ENCODE data around the gene NEDD4L. TPM values are rescaled to one million over a fixed set of nuclear protein-coding genes. Genes with fewer than 3 reads are reported as not detected.

Gene NEDD4L
- total and polyA plus RNA-seq, 4 donors: 10.2 to 20.3 (median 13.2) TPM

GRCh38 chr18:58382446-58382845 is 338.4 kb downstream of the NEDD4L start (continued):
- no peak for TF ChIP-seq ATF3 (IDR thresholded peaks at IDR 0.05)
- TF ChIP-seq HNF4A (conservative IDR thresholded peaks at IDR 0.05): no peak
- TF ChIP-seq, protein P1, sequence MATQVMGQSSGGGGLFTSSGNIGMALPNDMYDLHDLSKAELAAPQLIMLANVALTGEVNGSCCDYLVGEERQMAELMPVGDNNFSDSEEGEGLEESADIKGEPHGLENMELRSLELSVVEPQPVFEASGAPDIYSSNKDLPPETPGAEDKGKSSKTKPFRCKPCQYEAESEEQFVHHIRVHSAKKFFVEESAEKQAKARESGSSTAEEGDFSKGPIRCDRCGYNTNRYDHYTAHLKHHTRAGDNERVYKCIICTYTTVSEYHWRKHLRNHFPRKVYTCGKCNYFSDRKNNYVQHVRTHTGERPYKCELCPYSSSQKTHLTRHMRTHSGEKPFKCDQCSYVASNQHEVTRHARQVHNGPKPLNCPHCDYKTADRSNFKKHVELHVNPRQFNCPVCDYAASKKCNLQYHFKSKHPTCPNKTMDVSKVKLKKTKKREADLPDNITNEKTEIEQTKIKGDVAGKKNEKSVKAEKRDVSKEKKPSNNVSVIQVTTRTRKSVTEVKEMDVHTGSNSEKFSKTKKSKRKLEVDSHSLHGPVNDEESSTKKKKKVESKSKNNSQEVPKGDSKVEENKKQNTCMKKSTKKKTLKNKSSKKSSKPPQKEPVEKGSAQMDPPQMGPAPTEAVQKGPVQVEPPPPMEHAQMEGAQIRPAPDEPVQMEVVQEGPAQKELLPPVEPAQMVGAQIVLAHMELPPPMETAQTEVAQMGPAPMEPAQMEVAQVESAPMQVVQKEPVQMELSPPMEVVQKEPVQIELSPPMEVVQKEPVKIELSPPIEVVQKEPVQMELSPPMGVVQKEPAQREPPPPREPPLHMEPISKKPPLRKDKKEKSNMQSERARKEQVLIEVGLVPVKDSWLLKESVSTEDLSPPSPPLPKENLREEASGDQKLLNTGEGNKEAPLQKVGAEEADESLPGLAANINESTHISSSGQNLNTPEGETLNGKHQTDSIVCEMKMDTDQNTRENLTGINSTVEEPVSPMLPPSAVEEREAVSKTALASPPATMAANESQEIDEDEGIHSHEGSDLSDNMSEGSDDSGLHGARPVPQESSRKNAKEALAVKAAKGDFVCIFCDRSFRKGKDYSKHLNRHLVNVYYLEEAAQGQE (IDR thresholded peaks at IDR 0.05): no peak
- no peak for TF ChIP-seq FOXA1 (IDR thresholded peaks at IDR 0.05)
- no peak for TF ChIP-seq RXRA (IDR thresholded peaks at IDR 0.05)
- no peak for TF ChIP-seq EGR1 (IDR thresholded peaks at IDR 0.05; ENCODE audit: low read depth in 2 of 2)

DNA sequence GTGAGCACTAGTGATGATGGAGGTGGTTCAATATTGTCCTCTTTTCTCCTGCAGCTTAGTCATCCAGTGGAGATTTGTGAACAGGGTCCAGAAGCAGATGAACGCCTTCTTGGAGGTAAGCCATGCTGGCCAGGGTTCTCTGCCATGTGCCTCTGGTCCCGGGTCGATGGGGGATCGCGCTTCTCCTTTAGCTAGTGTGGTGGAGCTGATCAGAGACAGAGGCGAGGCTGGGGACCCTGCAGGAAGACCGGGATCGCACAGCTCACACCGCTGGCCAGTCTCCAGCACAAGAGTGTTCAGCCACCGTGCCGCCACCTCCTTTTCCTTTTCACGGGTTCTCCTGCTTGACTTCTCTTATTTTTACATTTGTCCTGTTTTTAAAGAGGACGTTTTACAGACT is 341.4 kb downstream of the NEDD4L start:
- Histone ChIP-seq H3K4me3 (ENCODE audit: low read depth in 1 of 3, low read length in 3 of 3) (no peak overlapping the region), H3K4me1 (ENCODE audit: control insufficient read depth in 4 of 4, insufficient read depth in 4 of 4, low read length in 3 of 4) (no peaks in the 10 kb centered on the region), H3K9ac (ENCODE audit: low read depth in 1 of 2, low read length in 2 of 2) (no peak overlapping the region), H3K27me3 (ENCODE audit: control insufficient read depth in 4 of 4, insufficient read depth in 4 of 4, low read length in 3 of 4) (no peaks in the 10 kb centered on the region), H3K27ac (ENCODE audit: low read depth in 1 of 2, low read length in 2 of 2) (no peak overlapping the region), H3K9me3 (ENCODE audit: control insufficient read depth in 4 of 4, low read length in 3 of 4) (no peaks in the 10 kb centered on the region), H3K36me3 (ENCODE audit: control insufficient read depth in 4 of 4, insufficient read depth in 3 of 4, low read depth in 1 of 4, low read length in 3 of 4) (peaks cover 2 to 6% (median 3%) of the 10 kb centered on the region in 4 donors)
- TF ChIP-seq ZBTB33 (IDR thresholded peaks at IDR 0.05) (no peak), TAF1 (conservative IDR thresholded peaks at IDR 0.05) (no peak), HNF4A (conservative IDR thresholded peaks at IDR 0.05) (no peak), YY1 (IDR thresholded peaks at IDR 0.05) (no peak)
- DNase-seq (ENCODE audit: low spot score): no peak
- 97% methylated on average over 13 of the region's 13 CpGs for WGBS

DNA sequence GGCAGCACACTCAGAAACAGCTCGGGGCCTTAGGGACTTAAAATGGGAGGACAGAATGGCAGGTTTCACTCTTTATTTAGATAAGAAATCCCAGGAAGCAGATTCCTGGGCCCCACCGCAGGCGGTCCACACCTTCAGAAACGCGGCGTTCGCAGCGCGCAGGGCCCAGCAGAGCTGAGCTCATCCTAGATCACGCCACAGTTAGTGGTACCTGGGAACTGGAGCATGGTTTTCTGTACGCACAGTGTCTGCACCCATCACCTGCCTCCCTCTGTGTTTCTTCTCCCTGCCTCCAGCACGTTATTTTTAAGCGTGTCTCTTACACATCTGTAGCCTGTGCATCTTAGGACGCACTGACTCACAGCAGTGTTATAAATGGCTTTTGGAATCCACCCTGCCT is 342.8 kb downstream of the NEDD4L start:
- no peak for DNase-seq (ENCODE audit: low spot score)
- no peak for TF ChIP-seq HNF4G (IDR thresholded peaks at IDR 0.05)
- no peak for TF ChIP-seq EGR1 (IDR thresholded peaks at IDR 0.05; ENCODE audit: low read depth in 2 of 2)
- no peak for TF ChIP-seq ZBTB33 (IDR thresholded peaks at IDR 0.05)
- no peak for TF ChIP-seq JUND (IDR thresholded peaks at IDR 0.05)
- no peak for TF ChIP-seq FOXA2 (IDR thresholded peaks at IDR 0.05)
- TF ChIP-seq MAX (IDR thresholded peaks at IDR 0.05): no peak
- TF ChIP-seq, protein P2, sequence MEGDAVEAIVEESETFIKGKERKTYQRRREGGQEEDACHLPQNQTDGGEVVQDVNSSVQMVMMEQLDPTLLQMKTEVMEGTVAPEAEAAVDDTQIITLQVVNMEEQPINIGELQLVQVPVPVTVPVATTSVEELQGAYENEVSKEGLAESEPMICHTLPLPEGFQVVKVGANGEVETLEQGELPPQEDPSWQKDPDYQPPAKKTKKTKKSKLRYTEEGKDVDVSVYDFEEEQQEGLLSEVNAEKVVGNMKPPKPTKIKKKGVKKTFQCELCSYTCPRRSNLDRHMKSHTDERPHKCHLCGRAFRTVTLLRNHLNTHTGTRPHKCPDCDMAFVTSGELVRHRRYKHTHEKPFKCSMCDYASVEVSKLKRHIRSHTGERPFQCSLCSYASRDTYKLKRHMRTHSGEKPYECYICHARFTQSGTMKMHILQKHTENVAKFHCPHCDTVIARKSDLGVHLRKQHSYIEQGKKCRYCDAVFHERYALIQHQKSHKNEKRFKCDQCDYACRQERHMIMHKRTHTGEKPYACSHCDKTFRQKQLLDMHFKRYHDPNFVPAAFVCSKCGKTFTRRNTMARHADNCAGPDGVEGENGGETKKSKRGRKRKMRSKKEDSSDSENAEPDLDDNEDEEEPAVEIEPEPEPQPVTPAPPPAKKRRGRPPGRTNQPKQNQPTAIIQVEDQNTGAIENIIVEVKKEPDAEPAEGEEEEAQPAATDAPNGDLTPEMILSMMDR (IDR thresholded peaks at IDR 0.05; ENCODE audit: low read depth, low read length, missing input control): no peak
- TF ChIP-seq HNF4A (conservative IDR thresholded peaks at IDR 0.05): no peak
- Histone ChIP-seq H3K4me1 (ENCODE audit: control insufficient read depth in 4 of 4, insufficient read depth in 4 of 4, low read length in 3 of 4) (no peaks in the 10 kb centered on the region), H3K27ac (ENCODE audit: low read depth in 1 of 2, low read length in 2 of 2) (no peak overlapping the region), H3K36me3 (ENCODE audit: control insufficient read depth in 4 of 4, insufficient read depth in 3 of 4, low read depth in 1 of 4, low read length in 3 of 4) (peaks cover 3 to 8% (median 5%) of the 10 kb centered on the region in 4 donors), H3K9me3 (ENCODE audit: control insufficient read depth in 4 of 4, low read length in 3 of 4) (no peaks in the 10 kb centered on the region), H3K4me3 (ENCODE audit: low read depth in 1 of 3, low read length in 3 of 3) (no peak overlapping the region), H3K9ac (ENCODE audit: low read depth in 1 of 2, low read length in 2 of 2) (no peak overlapping the region), H3K27me3 (ENCODE audit: control insufficient read depth in 4 of 4, insufficient read depth in 4 of 4, low read length in 3 of 4) (no peaks in the 10 kb centered on the region)
- 97% methylated on average over 14 of the region's 14 CpGs for WGBS

All from liver (tissue), 9 donors.